NT2/D1 (cell line): Measurements from ENCODE around the gene TSNAXIP1.

Experiments used
- SUZ12 ChIP-seq: IDR thresholded peaks from 2 replicates; pipeline ENCODE4 v1.6.1; 2011; ENCODE audit not compliant: insufficient read length, insufficient read depth; ENCODE audit errors: extremely low read depth
- YY1 ChIP-seq: IDR thresholded peaks from 2 replicates; pipeline ENCODE4 v1.6.1; 2011; ENCODE audit not compliant: insufficient read length, insufficient read depth
- ZNF274 ChIP-seq: IDR thresholded peaks from 2 replicates; pipeline ENCODE4 v1.6.1; 2011; ENCODE audit warnings: mild to moderate bottlenecking, low read depth, low read length

GRCh38 chr16:67796099-67796718, 10.5 kb upstream of the TSNAXIP1 start:
- TF ChIP-seq YY1 = no peak
- no peak for TF ChIP-seq ZNF274
- no peak for TF ChIP-seq SUZ12
